HG03439 (cell line): ENCODE data around the gene CAMKK1.
"Not testable (repeated sequence)": the region's sequence is repeated elsewhere in the genome, so short reads cannot be mapped to it uniquely, and the experiment has no call there.

Source experiments
- ATAC-seq: cut with Tn5 transposase; IDR thresholded peaks from one replicate; pipeline ENCODE4 v1.9.1; 2021; ENCODE audit warnings: mild to moderate bottlenecking, moderate library complexity; ENCODE audit not compliant: unreplicated experiment

Gene CAMKK1

DNA sequence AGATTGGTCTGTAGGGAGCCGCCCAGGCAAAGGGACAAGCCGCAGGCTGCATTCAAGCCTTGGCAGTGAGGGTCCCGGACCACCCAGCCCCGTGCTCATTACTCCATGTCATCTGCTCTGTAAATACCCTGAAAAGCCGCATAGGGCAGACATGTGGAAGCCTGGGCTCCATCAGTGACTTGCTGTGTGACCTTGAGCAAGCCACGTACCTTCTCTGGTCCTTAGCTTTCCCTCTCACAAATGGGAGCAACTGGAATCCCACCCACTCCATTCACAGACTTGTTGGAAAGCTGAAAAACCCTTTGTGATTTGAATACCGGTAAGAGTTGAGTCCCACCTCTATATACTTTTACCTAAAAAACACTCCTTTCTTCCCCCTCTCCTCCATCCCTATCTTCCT is 11.9 kb downstream of the CAMKK1 start:
- no peak for ATAC-seq

DNA sequence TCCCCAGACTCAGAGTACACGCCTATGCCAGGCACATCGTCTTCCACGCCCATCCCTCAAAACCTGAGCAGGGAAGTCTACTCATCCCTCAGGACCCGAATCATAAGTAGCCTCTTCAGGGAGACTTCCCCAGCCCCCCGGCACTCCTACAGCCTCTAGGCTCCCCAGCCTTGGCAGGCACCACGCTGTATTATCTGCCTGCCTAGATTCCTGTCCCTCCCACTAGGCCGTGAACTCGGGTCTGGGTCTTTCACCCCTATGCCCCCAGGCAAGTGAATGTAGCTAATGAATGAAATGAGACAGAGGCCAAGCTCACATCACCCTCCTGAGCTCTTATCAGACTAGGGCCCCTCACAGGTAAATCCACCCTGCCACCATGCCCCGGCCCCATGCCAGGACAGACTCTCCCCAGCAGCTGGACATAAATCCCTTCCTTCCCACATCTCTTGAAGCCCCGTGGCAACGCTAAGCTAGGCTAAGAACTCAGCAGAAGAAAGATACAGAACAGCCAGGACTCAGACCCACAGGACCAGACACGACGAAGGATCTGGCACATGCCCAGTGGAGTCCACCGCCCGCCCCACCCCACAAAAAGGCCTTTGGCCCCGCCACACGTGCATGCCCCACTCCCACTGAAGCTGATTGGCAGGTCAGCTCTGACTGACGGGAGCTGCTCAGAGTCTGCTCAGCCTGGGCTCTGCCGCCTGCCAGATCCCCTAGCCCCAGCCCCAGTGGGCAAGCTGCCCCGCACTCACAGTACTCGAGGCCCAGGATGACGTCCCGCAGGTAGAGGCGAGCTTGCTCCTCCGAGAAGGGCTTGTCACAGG is 13.0 kb downstream of the CAMKK1 start:
- ATAC-seq: no peak

DNA sequence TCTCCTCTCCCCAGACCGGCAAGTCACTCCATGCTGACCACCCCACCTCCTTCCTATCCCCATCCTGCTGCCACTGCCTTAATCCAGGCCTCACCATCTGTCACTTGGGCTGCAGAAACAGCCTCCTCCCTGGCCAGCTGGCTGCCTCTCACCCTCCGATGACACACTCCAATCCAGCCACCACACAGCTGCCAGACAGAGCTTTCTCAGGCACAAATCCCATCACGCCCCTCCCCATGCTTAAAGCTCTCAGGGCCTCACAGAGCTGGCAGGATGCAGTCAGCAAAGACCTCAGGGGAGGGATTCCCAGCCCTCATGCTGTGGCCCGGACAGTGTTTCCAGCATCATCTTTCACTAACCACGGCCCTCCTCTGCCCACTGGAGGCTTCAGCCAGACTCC is 13.7 kb downstream of the CAMKK1 start:
- ATAC-seq: no peak

DNA sequence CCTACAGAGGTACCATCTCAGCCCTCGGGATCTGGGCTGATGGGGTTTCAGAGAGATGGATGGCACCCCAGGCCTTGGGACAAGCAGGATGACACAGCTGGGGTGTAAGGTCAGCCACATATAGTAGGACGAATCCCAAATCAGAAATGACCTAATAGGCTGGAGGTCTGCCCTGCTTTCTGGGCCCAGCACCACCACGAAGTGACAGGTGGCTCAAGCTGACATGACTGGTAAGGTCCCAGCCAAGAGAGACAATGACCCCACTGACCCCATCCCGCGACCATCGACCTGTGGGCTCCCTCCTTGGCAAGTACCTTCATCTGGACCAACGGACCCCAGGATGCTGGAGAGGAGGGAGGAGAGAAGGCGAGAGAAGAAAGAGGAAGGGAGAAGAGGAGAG is 15.6 kb downstream of the CAMKK1 start:
- no peak for ATAC-seq

DNA sequence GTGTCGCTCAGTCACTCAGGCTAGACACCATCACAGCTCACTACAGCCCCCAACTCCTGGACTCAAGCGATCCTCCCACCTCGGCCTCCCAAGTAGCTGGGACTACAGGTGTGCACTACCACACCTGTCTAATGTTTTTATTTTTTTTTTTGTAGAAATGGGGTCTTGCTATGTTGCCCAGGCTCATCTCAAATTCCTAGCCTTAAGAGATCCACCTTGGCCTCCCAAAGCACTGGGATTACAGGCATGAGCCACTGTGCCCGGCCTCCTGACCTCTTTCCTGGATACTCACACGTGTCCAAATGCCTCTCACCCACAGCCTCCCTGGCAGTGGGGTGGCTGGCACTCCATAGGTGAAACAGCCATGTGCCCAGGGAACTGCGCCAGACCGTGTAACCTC is 17.5 kb downstream of the CAMKK1 start:
- no peak for ATAC-seq

DNA sequence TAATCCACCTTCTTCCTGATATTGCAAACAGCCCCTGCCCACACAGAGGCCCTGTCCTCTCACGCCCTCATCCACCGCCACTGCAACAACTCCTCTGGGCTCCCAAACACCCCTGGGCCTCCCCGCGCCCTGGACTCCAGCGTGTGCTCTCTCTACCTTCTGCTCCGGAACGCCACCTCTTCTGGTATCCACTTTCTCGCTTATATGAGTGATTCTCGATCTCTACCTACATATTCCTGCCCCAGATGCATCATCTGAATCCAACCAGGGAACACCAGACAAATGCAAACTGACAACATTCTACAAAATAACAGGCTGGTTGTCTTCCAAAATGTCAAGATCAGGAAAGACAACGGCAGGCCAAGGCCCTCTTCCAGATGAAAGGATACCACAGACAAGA is 19.0 kb downstream of the CAMKK1 start:
- ATAC-seq: no peak

DNA sequence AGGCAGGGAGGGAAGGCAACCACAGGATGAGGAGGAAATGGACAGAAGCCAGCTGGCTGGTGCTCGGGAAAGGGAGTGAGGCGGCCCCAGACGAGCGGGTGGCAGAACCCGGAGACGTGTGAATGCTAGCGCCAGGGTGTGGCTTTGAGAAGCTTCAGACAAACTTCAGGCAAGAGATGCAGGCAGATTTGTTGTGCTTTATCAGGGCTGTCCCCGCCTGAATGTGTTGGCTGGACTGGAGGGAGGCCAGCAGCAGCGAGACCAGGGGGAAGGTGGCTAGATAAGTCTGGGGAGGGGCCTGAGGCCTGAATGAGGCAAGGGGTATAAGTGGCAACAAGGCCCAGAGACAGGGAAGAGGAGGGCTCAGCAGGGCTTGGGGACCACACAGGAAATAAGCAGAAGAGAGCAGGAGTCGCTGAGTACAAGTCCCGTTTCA is 22.0 kb downstream of the CAMKK1 start:
- ATAC-seq: no peak

DNA sequence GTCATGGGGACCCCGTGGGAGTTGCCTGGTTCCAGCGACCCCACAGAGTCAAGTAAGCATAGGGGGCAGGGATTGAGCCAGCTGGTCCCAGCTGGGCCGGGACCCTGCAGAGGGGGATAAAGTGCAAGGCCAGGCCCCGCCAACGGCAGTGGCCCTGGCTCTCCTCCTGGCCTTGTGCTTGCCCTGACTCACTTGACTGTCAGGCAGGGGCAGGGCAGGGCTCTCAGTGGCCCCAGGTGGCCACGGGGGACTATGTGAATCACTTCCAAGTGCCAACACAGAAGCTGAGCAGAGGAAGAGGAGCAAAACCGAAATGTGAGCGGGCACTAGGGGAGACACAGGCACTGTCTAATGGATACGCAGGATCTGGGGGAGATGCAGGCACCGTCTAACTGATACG is 25.2 kb downstream of the CAMKK1 start:
- ATAC-seq: no peak

DNA sequence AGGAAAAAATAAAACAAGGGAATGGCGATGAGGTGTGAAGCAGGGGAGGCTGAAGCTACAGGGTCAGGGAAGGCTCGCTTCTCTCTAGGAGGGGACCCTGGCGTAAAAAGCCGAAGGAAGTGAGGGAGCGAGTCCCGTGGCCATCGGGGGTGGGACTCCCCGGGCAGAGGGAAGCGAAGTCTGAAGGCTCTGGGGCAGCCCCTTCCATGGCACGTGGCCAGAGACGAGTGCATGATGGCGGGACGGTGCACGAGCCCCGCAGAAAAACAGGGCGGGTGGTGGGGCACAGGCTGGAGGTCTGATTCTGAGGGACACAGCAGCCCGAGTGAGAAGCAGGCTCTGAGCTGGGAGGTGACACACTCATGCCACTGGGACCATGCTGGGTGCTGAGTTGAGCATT is 25.7 kb downstream of the CAMKK1 start:
- ATAC-seq: no peak

DNA sequence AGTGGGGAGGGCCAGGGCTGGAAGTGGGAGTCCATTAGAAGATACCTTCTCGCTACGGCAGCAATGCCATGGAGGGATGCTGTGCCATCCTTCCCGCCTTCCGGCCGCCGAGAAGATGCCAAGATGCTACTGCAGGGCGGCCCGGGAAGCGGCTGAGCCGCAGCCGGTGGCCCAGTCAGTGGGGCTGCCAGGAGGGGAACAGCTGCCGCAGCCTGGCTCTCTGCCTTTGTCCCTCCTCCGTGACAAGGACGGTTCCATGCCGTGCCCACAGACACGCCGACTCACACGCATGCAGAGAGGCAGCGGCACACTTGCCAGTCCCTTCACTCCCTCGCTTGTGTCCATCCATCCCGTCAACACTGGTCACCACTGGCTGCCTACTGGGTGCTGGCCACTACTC is 26.6 kb downstream of the CAMKK1 start:
- no peak for ATAC-seq

DNA sequence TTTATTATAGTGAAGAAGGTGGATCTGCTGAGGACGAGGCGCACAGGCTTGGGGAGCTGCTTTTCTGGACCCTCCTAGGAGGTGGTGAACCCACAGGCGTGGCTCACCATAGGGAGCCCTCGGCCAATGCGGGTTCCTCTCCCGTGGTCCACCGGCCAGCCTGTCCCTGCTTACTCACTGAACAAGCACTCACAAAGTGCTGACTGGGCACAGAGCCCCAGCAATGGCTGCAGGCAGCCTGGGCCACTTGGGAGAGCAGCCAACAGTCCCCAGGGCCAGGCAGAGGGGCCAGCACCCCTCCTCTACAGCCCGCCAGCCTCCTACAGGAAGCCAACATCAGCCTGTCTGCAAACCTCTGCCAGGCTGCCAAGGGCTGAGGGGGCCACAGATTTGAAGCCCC is 27.7 kb downstream of the CAMKK1 start:
- no peak for ATAC-seq

DNA sequence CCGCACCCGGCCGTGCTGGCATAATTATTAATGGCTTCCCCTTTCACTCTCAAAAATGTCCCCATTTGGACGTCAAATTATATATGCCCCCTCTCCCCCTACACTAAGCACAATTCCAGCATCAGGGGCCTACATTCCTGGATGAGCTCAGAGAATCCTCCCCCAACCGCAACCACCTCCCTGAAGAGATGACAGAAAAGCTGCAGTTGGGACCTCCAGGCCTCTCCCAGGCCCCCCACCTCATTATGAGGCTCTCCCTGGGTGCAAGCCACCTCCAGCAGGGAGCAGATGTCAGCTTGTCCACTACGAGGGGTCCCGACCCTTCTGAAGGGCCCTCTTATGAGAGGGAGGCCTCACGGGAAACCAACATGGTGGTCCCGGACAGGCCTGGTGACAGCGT is 28.3 kb downstream of the CAMKK1 start:
- no peak for ATAC-seq

DNA sequence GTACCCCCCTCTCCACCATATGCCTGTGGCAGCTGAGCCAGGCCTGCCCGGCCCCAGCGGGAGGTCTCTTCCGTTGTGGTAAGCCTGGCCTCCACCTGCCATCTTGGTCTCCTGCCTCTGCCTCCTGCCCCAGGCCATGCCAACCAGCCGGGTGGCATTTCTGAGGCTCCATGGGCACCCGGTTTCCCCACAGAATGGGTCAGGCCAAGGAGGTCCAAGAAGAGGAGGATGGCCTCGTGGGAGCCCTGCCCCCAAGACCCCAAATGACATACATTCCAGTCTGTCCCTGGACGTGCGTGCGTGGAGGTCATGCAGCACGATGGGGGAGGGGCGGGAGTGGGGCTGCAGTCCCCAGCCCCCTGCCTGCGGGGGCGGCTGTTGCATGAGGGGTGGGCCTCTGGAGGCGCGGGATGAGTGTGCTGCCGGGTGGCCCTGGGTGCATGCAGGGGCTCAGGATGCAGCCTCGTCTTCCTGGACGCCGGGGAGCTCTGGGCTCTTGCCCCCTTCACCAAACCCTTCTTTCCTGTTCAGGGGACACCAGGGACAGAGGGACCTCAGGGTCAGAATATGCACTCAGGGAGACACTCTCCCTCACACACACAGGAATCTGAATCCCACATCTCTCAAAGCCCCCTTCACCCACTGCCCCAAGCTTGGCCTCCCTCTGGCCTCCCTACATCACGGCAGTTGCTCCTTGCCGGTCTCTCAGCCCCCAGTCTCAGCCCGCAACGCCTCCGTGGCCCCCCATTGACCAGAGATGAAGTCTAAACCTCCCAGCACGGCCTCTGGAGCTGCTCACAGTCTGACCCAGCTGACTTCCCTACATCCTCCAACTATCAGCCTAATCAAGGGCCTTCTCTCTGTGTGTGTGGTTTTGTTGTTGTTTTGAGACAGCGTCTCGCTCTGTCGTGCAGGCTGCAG is 30.8 kb downstream of the CAMKK1 start:
- no peak for ATAC-seq

DNA sequence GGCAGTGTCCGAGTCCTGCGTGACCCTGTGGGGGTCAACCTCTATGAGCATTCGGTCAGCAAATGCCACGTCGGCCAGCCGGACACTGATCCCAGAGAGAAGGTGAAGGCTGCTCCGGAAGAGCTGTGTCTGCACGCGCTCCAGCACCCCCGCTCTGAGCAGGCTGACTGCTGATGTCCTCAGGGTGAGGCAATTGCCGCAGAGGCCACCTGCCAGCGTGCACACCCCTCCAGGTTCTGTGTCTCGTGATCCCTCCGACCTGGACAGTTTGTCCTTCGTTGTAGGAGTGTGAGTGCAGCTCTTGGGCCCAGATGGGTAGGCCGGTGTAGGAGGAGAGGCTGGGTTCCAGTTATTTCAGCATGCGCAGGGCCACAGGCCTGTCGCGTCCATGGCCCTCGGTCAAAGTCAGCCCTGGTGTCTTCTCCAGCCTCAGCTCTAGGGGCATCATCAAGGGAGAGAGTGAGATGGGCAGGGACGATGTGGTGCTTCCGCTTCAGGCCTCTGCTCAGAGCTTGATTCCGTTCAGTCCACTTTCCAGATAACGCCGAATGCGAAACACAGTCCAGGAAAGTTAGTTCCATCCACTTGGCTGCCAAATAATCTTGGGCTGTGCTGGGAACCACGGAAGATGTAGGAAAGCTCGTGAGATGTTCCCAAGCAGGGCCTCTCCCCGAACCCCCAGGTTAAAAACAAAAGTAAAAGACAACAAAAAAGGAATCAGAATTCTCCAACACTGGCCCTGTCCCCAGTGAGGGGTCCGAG is 31.7 kb downstream of the CAMKK1 start:
- ATAC-seq: no peak

DNA sequence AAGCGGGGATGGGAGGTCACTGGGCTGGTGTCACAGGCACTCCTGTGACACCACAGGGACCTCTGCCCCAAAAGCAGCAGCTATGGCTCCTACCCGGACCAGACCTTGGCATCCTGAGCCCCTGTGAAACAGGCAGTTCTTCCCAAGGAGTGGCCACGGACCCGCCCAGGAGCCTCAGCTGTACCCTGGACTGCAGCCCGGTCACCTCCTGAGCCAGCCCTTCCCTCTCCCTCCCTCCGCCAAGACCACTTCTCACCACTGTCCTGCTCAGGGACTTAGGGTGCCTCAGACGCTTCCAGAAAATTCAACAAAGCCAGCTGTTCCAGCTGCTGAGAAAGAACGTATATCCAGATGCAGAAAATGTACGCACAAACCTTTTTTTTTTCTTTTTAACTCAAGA is 32.9 kb downstream of the CAMKK1 start:
- no peak for ATAC-seq

DNA sequence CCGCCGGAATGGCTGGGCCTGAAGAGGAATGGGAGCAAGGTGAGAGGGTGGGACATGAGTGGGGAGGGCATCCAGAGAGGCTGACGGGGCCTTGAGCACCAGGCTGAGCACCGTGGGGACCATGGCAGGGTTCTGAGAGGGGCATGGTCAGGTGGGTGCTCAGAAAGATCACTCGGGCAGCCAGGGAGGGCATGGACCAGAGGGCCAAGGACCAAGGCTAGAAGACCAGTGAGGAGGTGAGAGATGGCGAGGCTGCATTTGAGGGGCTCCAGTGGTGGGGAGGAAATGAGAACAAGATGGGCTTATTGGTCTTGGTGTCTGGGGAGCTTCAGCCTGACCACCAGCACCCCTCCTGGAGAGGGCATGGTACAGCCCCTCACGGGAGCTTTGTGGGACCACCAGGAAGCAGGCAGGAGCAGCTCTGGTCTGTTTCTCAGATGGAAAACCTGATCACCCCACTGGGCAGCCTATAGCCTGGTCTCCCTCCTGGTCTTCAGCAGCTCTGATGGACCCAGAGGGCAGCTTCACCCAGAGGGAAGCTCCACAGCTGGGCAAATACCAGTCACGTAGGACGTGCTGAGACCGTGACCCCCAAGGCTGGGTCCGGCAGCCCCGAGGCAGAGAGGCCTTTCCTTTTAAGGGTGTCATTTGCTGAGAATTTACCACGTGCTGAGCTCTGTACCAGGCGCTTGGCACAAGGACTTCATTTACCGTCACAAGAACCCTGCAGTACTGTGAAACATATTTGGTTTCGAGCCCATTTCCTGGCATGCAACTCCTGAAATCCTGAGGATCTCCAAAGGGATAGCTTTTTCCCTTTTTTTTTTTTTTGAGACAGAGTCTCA is 35.4 kb downstream of the CAMKK1 start:
- ATAC-seq: no peak

DNA sequence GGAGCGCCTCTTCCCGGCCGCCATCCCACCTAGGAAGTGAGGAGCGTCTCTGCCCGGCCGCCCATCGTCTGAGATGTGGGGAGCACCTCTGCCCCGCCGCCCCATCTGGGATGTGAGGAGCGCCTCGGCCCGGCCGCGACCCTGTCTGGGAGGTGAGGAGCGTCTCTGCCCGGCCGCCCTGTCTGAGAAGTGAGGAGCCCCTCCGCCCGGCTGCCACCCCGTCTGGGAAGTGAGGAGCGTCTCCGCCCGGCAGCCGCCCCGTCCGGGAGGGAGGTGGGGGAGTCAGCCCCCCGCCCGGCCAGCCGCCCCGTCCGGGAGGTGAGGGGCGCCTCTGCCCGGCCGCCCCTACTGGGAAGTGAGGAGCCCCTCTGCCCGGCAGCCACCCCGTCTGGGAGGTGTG is 38.6 kb downstream of the CAMKK1 start:
- not testable (repeated sequence) for ATAC-seq

DNA sequence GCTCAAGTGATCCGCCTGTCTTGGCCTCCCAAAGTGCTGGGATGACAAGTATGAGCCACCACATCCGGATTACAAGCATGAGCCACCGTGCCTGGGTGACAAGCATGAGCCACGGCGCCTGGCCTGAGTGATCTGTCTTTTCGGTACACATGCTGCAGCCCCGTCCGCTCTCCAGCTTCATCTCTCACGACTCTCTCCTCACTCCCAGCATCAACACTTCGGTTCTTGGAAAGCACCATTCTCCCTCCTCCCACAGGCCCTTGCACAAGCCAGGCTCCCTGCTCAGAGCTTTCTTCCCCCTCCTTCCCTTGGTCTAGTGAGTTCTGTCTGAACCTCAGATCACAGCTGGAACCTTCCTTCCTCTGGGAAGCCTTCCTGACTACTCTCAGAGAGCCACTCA is 40.3 kb downstream of the CAMKK1 start:
- no peak for ATAC-seq

DNA sequence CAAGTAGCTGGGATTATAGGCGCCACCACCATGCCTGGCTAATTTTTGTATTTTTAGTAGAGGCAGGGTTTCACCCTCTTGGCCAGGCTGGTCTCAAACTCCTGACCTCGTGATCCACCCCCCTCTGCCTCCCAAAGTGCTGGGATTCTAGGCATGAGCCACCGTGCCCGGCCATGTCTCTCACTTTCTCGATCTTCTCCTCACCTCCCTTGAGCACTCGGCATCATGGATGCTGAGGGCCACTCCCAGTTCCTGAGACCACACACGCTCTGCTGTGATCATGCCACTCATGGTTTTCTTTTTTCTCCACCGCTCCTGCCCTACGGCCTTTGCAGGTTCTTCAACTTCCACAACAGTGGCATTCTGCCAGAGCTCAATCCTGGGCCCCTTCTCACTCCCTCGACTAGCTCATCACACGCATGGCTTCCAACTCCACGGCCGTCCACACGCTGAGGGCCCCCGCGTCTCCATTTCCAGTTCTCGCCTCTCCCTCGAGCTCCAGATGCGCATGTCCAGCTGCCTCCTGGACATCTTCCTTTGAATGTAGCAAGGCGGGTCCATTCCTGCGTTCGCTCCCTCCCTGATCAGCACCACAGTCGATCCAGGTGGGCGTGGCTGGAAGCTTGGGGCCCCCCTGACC is 41.3 kb downstream of the CAMKK1 start:
- no peak for ATAC-seq
